ENCODE measurements around the gene TOMM70. TPM values are rescaled to one million over a fixed set of nuclear protein-coding genes. Genes with fewer than 3 reads are reported as not detected.
A peak's percentile ranks its signal among the peaks of the same experiment; 100 is the strongest.

The TOMM70 gene
- total and polyA plus RNA-seq, 2 of the 13 experiments (the other 11 are each of a cell fraction or from before 2014, with no cell fraction given), result 27.0 to 77.2 TPM

DNA sequence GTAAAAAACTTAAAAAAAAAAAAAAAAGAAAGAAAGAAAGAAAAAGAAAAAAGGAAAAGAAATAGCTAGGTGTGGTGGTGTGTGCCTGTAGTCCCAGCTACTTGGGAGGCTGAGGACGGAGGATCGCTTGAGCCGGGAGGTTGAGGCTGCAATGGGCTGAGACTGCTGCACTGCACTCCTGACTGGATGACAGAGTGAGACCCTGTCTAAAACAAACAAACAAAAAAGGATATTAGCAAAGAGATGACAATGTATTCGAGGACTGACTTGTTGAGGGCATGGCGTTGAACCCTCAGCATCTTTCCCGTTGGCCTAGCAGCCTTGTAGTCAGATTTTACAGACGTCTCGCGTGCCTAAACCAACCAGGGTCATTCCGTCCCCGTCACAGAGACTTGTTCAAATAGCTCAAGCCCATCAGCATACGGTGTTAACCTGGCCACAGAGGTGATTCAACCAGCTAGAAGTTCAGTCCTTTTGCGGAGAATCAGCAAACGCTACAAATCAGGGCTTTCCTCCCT is 66.9 kb downstream of the TOMM70 start (continued):
- TF ChIP-seq, protein P1, sequence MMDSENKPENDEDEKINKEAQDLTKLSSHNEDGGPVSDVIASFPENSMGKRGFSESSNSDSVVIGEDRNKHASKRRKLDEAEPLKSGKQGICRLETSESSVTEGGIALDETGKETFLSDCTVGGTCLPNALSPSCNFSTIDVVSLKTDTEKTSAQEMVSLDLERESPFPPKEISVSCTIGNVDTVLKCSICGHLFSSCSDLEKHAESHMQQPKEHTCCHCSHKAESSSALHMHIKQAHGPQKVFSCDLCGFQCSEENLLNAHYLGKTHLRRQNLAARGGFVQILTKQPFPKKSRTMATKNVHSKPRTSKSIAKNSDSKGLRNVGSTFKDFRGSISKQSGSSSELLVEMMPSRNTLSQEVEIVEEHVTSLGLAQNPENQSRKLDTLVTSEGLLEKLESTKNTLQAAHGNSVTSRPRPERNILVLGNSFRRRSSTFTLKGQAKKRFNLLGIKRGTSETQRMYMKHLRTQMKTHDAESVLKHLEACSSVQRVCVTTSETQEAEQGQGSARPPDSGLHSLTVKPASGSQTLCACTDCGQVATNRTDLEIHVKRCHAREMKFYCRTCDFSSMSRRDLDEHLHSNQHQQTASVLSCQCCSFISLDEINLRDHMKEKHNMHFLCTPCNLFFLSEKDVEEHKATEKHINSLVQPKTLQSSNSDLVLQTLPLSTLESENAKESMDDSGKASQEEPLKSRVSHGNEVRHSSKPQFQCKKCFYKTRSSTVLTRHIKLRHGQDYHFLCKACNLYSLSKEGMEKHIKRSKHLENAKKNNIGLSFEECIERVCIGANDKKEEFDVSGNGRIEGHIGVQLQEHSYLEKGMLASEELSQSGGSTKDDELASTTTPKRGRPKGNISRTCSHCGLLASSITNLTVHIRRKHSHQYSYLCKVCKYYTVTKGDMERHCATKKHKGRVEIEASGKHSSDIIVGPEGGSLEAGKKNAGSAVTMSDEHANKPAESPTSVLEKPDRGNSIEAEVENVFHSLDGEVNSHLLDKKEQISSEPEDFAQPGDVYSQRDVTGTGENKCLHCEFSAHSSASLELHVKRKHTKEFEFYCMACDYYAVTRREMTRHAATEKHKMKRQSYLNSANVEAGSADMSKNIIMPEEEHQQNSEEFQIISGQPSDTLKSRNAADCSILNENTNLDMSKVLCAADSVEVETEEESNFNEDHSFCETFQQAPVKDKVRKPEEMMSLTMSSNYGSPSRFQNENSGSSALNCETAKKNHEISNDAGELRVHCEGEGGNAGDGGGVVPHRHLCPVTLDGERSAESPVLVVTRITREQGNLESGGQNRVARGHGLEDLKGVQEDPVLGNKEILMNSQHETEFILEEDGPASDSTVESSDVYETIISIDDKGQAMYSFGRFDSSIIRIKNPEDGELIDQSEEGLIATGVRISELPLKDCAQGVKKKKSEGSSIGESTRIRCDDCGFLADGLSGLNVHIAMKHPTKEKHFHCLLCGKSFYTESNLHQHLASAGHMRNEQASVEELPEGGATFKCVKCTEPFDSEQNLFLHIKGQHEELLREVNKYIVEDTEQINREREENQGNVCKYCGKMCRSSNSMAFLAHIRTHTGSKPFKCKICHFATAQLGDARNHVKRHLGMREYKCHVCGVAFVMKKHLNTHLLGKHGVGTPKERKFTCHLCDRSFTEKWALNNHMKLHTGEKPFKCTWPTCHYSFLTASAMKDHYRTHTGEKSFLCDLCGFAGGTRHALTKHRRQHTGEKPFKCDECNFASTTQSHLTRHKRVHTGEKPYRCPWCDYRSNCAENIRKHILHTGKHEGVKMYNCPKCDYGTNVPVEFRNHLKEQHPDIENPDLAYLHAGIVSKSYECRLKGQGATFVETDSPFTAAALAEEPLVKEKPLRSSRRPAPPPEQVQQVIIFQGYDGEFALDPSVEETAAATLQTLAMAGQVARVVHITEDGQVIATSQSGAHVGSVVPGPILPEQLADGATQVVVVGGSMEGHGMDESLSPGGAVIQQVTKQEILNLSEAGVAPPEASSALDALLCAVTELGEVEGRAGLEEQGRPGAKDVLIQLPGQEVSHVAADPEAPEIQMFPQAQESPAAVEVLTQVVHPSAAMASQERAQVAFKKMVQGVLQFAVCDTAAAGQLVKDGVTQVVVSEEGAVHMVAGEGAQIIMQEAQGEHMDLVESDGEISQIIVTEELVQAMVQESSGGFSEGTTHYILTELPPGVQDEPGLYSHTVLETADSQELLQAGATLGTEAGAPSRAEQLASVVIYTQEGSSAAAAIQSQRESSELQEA (CRISPR knock-in tag; IDR thresholded peaks at IDR 0.05; ENCODE audit: not compliant biosample characterization), result no peak
- TF ChIP-seq ZNF282 (IDR thresholded peaks at IDR 0.05; ENCODE audit: partially characterized antibody) (no peak), PHB2 (IDR thresholded peaks at IDR 0.05; ENCODE audit: partially characterized antibody) (no peak), ZNF598 (CRISPR knock-in tag; IDR thresholded peaks at IDR 0.05; ENCODE audit: borderline replicate concordance) (no peak), ZNF777 (CRISPR knock-in tag; IDR thresholded peaks at IDR 0.05) (no peak), ZNF672 (CRISPR knock-in tag; IDR thresholded peaks at IDR 0.05) (no peak), SRSF1 (optimal IDR thresholded peaks at IDR 0.05; ENCODE audit: low read depth, low read length) (no peak), ZNF225 (CRISPR knock-in tag; IDR thresholded peaks at IDR 0.05) (0 out of 2 replicates have a peak, but pooled peaks have one; percentile 63), SATB2 (CRISPR knock-in tag; IDR thresholded peaks at IDR 0.05) (no peak), ELF1 (CRISPR knock-in tag; IDR thresholded peaks at IDR 0.05) (no peak)
- TF ChIP-seq, protein P2, sequence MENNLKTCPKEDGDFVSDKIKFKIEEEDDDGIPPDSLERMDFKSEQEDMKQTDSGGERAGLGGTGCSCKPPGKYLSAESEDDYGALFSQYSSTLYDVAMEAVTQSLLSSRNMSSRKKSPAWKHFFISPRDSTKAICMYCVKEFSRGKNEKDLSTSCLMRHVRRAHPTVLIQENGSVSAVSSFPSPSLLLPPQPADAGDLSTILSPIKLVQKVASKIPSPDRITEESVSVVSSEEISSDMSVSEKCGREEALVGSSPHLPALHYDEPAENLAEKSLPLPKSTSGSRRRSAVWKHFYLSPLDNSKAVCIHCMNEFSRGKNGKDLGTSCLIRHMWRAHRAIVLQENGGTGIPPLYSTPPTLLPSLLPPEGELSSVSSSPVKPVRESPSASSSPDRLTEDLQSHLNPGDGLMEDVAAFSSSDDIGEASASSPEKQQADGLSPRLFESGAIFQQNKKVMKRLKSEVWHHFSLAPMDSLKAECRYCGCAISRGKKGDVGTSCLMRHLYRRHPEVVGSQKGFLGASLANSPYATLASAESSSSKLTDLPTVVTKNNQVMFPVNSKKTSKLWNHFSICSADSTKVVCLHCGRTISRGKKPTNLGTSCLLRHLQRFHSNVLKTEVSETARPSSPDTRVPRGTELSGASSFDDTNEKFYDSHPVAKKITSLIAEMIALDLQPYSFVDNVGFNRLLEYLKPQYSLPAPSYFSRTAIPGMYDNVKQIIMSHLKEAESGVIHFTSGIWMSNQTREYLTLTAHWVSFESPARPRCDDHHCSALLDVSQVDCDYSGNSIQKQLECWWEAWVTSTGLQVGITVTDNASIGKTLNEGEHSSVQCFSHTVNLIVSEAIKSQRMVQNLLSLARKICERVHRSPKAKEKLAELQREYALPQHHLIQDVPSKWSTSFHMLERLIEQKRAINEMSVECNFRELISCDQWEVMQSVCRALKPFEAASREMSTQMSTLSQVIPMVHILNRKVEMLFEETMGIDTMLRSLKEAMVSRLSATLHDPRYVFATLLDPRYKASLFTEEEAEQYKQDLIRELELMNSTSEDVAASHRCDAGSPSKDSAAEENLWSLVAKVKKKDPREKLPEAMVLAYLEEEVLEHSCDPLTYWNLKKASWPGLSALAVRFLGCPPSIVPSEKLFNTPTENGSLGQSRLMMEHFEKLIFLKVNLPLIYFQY (CRISPR knock-in tag; IDR thresholded peaks at IDR 0.05; ENCODE audit: borderline replicate concordance), result no peak
- TF ChIP-seq, protein P3, sequence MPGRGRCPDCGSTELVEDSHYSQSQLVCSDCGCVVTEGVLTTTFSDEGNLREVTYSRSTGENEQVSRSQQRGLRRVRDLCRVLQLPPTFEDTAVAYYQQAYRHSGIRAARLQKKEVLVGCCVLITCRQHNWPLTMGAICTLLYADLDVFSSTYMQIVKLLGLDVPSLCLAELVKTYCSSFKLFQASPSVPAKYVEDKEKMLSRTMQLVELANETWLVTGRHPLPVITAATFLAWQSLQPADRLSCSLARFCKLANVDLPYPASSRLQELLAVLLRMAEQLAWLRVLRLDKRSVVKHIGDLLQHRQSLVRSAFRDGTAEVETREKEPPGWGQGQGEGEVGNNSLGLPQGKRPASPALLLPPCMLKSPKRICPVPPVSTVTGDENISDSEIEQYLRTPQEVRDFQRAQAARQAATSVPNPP (CRISPR knock-in tag; IDR thresholded peaks at IDR 0.05), result no peak
- TF ChIP-seq, protein P4, sequence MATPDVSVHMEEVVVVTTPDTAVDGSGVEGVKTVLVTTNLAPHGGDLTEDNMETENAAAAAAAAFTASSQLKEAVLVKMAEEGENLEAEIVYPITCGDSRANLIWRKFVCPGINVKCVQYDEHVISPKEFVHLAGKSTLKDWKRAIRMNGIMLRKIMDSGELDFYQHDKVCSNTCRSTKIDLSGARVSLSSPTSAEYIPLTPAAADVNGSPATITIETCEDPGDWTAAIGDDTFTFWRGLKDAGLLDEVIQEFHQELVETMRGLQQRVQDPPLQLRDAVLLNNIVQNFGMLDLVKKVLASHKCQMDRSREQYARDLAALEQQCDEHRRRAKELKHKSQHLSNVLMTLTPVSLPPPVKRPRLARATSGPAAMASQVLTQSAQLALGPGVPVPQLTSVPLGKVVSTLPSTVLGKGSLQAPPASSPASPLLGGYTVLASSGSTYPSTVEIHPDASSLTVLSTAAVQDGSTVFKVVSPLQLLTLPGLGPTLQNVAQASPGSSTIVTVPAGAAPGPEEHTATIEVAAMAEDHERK (CRISPR knock-in tag; IDR thresholded peaks at IDR 0.05; ENCODE audit: low read depth), result no peak
- TF ChIP-seq, protein P5, sequence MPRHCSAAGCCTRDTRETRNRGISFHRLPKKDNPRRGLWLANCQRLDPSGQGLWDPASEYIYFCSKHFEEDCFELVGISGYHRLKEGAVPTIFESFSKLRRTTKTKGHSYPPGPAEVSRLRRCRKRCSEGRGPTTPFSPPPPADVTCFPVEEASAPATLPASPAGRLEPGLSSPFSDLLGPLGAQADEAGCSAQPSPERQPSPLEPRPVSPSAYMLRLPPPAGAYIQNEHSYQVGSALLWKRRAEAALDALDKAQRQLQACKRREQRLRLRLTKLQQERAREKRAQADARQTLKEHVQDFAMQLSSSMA (CRISPR knock-in tag; IDR thresholded peaks at IDR 0.05), result peak; percentile 12; the same call in 1 of the 2 replicates
